GM21619 (cell line): ENCODE results near the gene NFIA.

ENCODE experiments used
- ATAC-seq: cut with Tn5 transposase; IDR thresholded peaks from one replicate; pipeline ENCODE4 v1.9.1; 2021; ENCODE audit not compliant: unreplicated experiment

NFIA gene

DNA sequence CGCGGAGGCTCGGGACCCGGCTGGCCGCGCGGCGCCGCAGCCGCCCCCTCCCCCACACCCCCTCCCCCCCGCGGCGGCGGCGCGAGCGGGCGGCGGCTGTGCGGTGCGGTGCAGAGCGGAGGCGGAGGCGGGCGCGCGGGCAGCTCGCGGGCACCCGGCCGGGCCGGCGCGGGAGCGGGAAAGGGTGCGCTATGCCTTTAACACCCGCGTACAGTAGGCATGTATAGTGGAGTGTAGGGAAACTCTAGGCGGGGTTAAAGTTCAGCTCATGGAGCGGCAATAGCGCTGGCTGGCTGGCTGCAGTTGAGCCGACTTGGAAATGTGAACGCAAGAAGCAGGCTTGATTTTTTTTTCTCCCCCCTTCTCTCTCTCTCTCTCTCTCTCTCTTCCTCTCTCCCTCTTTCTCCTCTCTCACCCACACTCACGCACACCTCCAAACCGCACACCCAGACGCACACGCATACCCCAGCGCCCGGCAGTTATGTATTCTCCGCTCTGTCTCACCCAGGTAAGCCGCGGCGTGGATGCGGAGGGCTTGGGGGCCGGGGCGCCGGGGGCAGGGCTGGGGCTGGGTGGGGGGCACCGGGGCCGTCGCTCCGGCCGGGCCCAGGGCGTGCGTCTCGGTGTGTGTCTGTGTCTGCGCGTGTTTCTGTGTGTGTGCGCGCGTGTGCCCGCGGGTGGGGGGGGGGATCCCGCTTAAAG lies at the start of gene NFIA:
NFIA (plus strand) TSS at position 251 of the 702 bp plus-strand sequence.
- ATAC-seq, result no peak

DNA sequence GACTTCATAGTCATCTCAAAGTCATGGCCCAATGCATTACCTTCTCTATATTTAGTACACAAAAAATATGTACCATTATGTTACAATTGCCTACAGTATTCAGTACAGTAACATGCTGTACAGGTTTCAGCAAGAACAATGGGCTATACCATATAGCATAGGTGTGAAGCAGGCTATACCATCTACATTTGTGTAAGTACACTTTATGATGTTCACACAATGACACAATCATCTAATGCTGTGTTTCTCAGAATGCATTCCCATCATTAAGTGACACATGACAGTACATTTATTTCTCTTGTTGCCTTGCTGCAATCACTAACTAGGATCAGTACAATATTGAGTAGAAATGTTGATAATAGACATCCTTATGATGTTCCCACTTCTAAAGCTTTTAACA lies 46.5 kb upstream of the NFIA start:
- no peak for ATAC-seq

DNA sequence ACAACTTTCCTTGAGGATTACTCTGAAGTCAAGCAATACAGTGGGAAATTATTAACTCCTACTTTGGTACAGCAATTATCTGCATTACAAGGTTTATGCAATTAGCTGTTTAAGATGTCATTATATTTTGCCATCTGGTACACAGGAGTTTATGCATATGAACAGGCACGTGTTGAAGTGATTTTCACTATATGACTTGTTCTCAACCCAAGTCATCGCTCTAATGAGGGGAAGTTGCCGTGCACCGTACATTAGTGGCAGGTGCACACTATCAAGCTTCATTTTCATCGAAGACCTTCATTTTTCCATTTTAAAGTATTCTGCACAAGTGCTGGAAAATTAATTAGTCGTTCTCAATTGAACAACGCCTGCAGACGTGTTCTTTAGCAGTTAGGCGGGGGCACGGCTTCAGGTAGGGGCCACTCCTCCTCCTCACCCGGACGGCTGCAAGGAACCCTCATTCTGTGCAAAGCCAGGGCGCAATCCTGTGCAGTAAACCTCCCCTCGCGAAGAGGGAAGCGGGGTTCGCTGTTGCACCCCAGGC lies 39.8 kb upstream of the NFIA start:
- ATAC-seq, result no peak

DNA sequence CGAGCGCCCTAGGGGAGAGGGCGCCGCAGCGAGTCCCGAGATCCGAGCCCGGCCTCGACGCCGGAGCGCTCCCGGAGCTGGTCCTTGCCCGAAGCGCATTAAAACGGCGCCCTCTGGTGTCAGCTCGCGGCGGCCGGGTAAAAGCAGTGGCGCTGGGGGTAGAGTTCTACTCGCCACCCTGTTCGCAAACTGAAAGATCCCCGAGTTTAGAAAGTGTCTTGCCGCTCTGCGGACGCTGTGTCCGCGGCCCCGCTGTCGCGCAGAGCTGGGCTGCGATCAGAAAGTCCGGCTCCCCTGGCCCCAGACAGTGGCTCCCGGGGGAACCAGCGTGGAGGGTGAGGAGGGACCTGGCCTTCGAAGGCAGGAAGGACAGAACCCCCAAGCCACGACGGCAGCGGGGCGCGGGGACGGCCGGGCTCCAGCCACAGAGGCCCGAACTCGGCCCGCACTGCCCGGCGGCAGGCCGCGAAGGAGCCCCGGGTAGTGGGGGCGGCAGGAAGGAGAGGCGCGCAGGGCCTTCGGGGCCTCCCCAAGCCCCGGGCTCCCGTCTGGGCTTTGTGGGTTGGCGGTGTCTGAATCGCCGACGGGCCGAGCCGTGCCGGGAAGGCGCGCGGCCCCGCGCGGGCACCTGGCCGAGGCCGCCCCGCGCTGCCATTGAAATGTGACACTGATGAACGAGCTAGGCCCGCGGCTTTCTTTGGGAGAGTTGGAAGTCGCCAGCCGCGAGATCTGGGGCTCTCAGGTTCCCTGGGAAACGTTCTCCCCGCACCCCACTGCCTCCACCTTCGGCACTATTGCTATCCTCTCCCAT lies 39.1 kb upstream of the NFIA start:
- ATAC-seq, result peak; percentile 87

DNA sequence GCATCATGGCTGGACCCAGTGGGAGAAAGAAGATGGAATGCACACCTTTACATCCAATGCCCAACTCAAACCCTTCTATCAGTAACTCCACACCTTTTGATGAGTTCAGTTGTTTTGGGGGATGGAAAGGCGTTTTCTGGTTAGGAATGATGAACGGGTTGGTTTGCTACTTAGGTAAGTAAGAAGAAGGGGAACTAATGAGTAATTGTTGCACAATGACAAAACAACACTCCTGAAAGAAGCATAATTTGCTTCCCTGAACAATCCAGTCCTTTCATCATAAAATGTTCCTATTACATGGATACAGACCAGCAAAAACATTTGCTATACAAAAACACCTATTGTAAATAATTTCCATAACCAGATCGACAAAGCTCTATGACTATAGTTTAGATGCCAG lies 35.9 kb upstream of the NFIA start:
- no peak for ATAC-seq

DNA sequence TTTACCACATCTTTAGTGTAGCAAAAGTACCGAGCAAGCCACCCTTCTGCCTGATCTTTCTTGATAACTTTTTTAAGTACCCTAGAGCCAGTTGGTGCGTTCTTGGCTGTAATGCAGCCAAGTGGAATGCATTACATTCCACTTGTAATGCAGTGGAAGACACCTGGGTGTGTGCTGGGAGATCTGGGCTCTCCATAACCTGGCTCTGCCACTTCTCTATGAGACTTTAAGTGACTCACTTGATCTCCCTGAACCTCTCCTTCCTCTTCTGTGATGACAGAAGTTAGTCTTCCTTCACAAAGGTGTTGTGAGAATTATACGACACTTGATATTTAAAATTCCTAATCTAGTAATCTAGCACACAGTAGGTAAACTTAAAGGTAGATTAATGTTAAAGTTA lies 35.3 kb upstream of the NFIA start:
- ATAC-seq, result no peak

DNA sequence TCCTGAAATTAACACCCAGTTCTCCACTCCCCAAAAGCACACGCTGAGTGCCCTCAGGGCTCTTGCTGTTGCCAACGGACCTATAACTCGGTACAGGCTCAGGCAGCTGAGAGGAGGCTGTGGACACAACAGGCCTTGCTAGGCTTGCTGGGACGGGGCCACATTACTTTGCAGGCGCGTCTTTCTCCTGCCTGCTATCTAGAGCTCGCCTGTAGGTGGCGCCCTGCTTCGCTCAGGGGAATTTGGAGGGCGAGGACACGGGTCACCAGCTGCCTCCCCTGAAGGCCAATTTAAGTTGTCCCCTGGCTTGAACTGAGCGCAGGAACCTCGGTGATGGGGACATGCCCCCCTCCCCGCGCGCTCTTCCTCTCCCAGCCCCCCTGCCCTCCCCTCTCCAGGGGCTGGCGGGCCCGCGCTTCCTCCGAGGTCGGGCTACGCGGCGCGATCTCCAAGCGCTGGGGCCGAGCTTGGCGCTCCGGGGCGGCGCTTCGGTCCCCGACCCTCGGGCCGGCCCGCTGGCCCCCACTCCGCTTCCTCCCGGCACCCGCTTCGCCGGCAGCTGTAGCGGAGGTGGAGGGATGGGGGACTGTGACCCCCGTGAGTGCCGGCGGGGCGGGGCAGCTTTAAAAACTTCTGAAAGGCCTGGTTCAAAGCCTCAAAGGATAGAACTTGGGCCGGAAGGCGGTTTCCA lies 32.4 kb upstream of the NFIA start:
- peak; percentile 83 for ATAC-seq

DNA sequence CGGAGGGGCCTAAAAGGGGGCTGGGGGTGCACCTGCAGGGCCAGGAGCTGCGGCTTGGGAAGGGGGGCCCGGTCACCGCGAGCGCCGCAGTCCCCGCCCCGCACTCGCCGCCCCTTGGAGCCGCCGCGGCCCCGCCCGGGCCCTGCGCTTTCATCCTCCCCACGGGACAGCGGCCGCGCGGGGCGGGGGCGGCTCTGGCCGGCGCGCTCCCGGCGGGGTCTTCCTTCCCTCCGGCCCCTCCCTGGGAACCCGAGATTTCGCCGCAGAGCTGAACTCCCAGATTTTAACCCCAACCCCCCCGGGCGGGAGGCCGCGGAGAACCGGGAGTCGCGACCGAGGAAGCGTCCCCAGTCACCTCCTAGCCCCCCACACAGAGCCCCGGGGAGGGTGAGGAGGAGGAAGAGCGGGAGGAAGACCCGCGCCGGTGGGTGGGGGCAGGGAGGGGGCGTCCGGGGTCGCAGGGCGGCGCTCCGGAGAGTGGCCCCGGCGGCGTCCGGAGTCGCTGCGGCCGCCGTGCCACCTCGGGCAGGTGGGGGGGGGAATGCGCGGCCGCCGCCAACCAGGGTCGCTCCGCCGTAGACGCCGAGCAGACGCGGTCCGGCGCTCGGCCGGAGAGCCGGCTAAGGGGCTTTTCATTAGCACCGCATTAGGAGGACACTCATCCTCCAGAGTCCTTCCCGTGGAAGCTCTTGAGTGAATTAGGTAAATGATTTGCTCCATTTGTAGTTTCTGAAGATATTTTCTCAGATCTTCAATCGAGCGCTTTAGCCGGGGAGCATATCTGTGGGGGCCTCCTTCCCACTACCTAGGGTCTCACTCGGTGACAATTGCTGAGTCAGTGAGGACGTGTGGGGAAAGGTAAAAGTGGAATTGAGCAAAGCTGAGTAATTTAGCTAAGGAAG lies 31.6 kb upstream of the NFIA start:
- ATAC-seq, result peak; percentile 21

DNA sequence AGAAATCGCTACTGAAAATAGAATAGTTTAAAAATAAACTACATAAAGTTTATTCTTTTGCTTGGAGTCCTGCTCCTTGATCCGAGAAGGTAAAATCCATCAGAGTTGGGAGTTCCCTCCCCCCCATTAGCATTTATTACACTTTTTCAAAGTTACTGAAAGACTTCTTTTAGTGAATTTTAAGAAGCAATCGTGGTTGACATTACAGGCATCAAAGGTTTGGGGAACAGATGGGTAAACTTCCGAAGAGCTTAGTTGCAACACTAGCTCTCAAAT lies 31.0 kb upstream of the NFIA start:
- no peak for ATAC-seq

DNA sequence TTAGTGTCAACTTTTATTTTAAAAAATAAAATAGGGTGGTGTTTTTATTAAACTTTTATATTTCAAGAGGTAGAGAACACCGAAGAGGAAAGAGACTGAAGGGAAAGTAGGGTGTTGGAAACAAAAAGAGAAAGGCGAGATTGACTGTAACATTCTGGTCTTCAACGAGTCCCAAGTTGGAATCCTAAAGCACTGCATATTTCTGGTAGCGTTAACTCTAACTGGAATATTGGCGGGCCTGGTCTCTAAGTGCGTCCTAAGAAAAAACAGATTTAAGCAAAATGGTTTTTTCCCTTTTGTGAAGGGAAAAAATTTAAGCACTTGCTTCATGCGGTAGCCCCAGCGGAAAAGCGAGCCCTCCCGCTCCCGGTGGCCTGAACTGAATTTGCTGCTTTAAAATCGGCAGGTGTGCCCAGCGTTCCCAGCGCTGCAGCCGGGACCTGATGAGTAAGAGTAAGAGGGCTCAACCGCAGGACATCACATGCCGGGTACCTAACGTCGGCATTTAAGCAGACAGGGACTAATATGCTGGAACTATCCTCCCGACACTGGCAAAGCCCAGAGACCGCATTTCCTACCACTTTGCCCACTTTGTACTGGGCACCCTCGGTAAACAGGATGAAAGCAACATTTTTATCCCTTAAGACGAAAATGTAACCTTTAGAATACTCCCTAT lies 30.5 kb upstream of the NFIA start:
- ATAC-seq, result no peak

DNA sequence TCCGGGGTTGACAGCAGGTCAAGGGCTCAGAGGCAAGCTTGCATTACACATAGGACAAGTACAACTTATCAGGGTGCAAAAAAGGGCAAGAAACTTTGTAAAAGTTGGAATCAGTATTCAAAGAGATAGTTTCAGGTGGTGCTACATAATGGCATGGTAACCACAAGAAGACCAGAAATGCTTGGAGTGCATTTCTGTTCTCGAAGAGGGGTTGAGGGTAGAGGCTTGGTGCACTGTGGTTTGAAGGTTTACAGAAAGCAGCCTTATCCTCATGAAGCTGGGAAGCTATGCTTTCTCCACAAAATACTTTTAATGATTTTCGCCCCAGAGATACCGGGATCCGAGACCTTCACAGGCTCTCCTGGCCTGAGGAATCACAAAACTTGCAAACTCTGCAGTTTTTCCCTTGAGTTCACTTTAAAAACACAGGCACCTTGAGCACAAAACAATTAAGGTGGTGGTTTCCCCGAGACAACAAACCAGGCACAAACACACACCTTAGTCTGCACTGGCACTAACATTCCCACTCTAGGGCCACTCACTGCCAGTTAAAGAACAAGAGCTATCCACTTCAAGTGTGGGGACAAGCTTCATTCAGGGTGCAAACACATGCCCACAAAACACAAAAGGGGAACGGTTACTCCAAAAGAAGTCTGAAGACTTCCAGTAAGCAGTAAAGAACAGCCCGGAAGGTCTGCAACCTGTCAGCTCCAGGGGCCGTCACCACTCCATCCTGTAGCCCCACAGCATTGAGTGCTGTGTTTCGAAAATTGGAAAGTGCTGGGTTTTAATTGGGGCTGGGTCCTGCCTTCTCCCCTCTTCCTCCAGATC lies 29.8 kb upstream of the NFIA start:
- ATAC-seq, result no peak

DNA sequence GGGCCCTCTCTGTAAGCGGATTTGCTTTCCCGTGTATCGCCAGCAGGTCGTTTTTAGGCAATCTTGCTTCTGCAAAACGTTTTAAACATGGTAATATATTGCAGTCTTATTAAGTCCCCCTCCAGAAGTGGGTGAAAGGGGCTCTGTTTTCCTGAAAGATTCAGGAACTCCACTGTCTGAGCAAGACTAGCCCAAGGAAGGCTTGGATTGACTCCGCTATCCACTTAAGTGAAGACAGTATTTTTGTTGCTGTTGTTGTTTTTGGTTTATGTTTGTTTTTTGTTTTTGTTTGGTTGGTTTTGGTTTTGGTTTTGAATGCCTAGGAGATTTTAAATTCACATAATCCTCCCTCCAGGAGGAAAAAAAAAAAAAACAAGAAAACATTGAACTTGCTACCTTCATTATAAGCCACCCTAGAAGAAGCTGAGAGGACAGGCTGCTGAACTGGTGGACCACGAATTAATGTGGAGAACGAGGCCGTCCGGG lies 29.1 kb upstream of the NFIA start:
- no peak for ATAC-seq

DNA sequence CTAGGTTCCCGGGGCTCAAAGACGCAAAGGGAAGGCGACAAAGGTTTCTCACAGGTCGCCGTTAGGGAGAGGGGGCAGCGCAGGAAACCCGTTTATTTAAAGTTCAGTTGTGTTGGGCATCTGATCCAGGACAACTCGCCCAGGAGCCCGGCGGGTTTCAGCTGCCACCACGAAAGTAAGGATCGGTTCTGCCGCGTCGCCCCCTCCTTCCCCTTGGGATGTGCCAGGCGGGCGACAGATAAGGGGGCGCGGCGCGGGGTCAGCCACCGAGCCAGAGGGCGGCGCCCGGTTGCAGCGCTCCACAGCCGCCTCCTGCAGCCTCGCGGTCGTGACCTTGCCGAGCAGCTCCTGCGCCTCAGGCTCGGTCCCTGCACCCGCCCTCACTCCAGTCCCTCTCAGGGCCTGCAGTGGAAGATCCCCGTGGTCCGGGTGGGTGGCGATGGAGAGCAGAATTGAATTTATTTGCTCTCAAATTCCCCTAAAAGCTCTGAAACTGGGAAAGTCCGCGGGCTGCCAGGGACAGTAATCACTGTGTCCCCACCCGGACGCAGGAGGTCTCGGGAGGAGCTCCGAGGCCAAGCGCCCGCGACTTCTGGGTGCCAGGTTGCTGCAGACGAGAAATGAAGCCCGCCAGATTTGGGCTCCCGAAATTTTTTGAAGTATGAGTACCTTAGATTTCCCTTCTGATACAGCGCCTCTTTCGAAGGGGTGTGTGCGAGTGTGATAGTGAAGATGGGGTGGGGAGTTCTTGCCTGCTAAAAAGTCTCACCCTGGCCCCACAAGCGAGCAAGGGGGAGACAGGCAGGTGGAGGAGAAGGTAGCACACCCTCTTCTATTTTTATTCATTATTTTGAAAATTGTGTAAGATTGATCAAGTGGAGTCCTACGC lies 28.4 kb upstream of the NFIA start:
- ATAC-seq, result no peak

DNA sequence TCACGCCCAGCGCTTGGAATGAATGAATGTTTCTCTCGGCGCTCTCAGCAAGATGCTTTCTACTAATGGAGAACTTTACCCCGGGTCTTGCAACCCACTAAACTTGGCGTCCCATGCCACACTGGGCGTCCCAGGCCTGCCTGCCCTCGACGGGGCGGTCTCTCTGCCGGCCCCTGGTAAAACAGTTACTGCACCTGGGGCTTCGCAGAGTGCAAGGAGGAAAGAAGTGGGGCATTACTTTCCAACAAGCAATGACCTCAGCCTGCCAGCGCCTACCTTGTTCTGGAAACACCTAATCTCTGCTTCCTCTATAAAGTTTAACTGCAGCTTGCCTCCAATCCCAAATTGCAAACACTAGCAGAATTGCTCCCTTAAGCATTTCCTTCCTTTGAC lies 27.8 kb upstream of the NFIA start:
- ATAC-seq, result no peak

DNA sequence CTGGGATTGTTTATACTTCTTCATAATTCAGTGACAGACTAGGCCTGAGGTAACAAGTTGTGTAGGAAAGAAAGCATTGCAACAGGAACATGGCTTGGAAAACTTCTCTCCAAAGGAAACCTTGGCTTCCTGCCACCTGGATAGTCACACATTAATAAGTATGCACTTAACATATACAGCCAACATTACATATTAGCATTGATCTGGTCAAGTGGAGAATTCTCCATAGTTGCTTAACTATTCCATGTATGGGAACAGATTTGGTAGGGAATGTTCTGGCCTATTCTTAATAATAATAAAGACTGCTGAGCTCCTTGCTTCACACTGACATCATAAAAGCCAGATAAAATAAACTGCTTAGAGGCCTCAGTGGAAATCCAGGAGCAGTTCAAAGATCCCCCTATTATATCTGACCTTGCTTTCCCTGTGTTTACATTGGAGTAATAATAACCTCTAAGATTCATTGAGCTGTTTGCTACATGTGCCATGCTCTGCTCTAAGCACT lies 27.2 kb upstream of the NFIA start:
- ATAC-seq, result no peak

DNA sequence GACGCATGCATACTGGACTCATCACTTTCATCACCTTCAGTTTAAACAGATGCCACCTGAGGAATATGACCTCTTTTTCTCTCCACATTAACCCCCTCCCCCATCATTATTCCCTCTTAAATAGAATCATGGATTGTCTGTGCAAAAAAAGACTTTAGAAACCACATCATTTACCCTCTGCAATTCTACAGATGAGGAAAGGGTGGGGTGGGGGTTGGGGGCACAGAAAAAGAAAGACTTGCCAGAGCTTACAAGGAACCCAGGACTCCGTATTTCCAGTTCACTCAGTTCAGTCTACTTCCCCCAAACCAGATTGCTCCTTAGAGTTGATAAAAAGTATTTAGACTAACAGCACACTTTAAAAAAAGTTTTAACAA lies 26.2 kb upstream of the NFIA start:
- ATAC-seq, result no peak

DNA sequence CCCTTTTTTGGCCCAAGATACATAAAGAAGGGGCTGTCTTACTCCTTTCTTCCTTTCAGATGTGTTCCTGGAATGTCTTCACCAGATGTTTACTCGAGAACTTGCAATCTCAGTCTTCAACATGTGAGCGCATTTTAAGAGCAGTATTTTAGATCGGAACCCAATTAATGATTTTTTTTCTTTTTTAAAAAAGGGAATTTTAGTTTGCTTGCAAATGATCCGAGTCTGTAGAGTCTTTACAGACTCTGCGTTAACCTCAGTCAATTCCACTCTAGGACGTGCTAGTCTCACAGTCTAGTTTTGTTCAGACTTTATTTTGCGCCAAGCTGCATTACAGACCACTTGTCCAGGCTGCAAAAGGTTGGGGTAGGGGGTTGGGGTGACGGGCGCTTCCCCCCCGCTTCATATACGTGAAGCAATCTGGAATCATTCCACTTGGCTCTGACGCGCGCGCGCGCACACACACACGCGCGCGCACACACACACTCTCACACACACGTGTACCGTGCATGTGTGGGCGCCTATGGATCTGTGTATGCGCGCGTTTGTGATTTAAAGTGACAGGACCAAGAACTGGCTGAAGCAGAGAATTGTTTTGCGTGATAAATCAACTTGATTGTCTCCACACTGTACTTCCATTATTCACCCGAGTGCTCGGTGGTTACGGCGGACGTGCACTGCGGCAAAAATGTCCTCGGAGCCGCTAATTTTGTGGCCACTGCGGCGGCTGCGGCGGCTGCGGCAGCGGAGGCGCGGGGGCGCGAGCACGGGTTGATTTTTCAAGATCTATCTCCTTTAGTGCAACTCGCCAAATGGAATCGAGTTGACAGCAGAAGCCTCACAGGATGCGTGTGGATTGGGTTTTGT lies 25.6 kb upstream of the NFIA start:
- ATAC-seq, result no peak
